GM12801 (cell line): Measurements from ENCODE around the gene ACTC1.

Source experiments
- TF ChIP-seq, protein P1 (sequence below): IDR thresholded peaks from one replicate; pipeline ENCODE4 v1.5.1; 2011; ENCODE audit warnings: control low read depth; ENCODE audit not compliant: insufficient read length; ENCODE audit errors: extremely low read depth

ACTC1 gene

DNA sequence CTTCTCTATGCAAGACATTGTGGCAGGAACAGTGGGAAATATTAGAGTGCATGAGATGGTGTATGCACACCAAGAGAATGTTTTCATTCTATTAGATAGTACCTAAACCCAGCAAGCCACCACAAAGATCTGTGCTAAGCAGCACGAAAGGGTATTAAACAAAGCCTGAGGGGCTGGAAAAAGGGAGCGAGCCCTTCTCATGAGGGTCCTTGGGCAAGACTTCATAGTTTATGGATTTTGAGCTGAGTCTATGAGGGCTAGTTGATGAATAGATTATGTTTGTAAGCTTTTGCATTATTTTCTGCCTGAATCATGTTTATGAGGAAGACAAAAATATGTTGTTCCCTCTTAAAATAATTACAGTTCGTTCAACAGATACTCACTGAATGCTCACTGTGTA, 9.4 kb upstream of the ACTC1 start:
- TF ChIP-seq, protein P1, sequence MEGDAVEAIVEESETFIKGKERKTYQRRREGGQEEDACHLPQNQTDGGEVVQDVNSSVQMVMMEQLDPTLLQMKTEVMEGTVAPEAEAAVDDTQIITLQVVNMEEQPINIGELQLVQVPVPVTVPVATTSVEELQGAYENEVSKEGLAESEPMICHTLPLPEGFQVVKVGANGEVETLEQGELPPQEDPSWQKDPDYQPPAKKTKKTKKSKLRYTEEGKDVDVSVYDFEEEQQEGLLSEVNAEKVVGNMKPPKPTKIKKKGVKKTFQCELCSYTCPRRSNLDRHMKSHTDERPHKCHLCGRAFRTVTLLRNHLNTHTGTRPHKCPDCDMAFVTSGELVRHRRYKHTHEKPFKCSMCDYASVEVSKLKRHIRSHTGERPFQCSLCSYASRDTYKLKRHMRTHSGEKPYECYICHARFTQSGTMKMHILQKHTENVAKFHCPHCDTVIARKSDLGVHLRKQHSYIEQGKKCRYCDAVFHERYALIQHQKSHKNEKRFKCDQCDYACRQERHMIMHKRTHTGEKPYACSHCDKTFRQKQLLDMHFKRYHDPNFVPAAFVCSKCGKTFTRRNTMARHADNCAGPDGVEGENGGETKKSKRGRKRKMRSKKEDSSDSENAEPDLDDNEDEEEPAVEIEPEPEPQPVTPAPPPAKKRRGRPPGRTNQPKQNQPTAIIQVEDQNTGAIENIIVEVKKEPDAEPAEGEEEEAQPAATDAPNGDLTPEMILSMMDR: no peak

DNA sequence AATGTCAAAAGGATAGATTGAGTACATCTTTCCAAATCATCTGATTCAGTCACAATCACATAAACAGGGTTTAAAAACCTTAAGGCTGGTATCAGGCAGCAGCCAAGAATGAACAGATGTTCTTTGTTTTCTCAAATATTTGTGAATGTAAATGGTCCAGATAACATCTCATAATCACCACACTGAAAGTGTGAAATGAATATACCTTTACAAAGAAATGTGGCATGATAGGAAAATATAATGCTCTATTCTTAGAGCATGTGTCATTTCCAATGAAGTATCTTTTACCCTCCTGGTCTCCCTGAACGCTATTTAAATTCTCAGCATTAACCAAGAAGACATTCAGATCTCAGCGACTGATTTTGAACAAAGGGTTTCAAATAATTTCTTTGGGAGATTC, 8.8 kb upstream of the ACTC1 start:
- TF ChIP-seq, protein P1: no peak

DNA sequence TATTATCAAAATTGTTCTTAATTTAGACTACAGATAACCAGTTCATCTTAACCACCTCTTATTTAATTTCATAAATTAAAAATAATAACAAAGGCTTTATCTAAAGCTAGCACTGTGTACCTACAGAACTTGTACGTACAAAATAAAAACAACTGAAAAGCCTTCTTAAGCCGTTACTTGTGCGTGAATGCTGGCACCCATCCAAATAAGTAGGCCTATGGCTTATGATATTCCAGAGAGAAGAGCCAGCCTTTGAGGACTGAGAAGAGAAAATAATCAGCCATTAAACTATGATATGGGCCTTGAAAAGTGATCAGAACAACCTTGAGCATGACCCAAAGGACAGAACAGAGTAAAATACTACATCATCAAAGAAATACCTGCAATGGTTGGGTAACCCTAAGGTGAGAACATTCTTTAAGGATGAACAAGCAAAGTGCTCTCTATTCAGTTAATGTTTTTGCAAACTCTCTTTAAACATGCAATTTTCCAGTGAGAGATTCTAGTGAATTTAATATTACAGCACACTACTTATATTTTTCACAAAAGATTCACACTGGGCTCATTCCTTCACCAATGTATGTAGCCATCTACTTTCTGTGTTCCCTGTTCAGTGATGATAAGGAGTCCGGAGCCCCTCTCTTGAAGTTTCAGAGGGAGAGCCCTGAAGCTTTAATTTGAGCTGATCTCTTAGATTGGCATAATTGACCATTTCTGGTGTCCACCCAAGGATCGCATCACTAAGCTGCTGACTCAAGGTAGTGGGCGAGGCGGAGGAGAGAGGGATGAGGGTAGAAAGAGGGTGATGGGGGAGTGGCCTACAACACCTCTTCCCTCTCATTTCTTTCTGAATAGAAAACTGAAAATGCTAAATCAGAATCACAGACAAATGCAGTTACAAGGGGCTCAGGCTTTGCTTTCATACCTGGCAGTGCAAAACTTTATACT, 7.7 kb upstream of the ACTC1 start:
- TF ChIP-seq, protein P1: no peak

DNA sequence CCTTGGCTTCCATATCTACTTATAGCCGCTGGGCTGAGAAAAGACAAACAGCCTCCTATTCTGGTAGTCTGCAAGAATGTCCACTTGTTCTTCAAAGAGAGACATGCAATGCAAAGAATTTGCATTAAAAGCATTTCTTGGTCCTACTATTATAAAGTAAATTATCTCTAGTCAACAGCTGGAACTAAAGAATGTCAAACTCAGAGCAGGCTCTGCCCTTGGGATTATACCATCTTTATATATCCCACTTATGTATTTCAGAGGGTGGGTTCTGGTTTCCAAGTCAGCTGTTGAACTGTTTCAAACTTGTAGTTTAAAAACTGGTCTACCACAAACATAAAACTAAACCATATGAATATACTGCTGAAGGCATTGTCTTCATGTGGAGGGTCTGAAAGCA, 7.0 kb upstream of the ACTC1 start:
- TF ChIP-seq, protein P1: no peak

DNA sequence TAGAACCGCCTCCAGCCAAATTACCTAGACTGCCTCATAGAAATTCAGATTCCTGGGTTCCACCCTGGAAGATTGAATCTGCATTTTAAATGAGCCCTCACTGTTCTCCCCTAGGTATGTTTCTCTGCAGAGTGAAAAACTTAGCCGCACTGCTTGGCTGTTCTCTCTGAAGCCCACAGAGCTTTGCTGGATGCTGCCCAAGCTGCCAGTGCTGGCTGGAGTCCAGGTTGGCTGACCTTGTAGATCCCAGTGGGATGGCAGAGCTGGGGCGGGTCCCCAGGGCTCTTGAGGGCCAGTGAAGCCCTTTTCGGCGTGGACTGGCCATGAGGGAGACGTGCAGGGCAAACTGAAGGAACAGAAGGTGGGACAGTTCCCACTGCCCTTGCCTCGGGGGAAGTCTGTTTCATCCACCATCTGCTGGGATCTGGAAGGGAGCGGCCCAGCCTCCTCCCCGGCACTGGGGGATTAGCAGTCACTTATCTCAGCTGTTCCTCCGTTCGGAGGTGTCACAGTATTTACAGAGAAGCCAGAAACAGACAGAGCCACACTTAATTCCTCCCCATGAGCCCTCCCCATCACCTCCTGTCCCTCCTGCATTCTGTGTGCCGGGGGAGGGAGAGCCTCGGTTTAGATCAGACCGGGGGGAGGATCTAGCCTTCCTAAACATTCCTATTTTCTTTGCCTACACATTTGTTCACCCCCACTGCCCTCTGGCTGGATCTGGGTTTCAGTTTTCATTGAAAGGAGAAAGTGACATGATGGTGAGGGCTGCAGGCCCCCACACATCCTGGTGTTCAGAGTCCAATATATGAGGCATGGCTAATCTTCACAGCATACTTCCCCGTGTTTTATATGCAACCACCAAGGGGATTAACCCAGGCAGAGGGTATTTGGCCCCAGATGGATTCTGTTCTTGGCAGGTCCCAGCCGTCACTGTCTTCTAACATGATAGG, 4.1 kb upstream of the ACTC1 start:
- TF ChIP-seq, protein P1: no peak

DNA sequence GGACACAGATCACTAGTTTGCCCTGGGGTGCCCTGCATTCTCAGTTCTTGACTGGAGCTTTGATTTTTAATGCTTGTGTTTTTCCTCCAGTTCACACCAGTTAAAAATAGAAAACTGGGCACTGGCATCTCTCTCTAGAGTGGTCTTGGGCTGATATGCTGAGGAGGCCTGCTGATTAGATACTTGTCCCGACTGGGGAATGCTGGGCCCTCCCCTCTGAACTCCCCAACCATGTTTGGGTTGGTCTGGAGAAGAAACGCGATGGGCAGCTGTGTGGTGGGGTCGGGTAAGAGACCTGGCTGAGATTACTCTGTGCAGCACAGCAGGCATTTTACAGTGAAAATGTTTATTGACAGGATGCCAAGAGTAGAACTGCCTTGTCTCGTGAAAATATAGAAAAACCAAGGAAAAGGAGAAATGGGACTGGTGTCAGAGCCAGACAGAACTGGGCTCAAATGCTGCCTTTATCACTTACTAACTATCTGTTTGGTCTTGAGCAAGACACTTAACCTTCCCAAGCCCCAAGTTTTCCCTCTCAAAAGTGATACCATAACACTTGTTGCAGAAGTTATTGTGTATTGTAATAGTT, 1.6 kb upstream of the ACTC1 start:
- TF ChIP-seq, protein P1: no peak
